ENCODE measurements around the gene ANKS6. TPM values are rescaled to one million over a fixed set of nuclear protein-coding genes. Genes with fewer than 3 reads are reported as not detected.

ANKS6 gene
- total RNA-seq, 2 experiments from 2014 or later: 21.2 to 23.2 TPM

DNA sequence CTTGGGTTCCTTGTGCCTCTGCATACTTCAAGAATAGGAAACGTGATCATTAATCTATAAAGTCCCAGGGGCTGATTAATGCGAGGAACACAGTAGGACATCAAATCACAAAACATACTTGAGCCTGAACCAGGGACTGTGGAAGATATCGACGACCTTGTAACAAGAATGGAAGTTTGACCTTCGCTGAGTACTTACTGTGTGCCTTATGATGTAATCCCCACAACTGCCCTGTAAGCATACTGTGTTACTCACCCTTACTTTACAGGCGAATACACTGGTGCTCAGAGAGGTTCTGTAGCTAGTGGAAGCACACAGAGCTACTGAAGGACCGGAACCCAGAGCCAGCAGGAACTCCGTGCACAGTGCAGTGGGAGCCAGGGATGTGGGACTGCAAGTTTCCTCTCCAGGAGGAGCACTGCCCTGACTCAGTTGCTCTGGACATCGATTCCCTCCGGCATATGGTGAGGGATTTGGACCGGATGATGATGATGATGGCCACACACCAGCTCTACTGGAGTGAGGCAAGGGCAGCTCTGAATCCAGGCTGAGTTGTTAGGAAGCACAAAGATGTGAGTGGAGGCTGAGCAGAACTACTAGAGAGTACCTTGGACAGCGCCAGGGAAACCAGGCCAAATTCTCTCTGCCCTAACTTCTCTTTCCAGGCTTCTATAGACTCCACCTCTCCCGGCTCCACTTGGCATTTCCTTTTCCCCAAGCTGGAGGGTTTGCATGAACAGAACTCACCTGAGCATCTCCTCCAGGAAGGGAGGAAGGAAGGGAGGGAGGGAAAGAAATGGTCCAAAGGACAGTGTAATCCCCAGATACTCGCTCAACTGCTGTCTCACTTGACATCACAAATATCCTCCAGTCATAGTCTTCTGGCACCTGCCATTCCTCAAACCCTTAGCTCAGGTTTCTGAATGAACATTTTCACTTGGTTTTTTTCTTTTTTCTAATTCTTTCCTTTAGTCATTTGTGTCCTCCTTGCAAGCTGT lies 86.1 kb downstream of the ANKS6 start:
- ChIA-PET POLR2A (no interaction called here), CTCF (no interaction called here)

DNA sequence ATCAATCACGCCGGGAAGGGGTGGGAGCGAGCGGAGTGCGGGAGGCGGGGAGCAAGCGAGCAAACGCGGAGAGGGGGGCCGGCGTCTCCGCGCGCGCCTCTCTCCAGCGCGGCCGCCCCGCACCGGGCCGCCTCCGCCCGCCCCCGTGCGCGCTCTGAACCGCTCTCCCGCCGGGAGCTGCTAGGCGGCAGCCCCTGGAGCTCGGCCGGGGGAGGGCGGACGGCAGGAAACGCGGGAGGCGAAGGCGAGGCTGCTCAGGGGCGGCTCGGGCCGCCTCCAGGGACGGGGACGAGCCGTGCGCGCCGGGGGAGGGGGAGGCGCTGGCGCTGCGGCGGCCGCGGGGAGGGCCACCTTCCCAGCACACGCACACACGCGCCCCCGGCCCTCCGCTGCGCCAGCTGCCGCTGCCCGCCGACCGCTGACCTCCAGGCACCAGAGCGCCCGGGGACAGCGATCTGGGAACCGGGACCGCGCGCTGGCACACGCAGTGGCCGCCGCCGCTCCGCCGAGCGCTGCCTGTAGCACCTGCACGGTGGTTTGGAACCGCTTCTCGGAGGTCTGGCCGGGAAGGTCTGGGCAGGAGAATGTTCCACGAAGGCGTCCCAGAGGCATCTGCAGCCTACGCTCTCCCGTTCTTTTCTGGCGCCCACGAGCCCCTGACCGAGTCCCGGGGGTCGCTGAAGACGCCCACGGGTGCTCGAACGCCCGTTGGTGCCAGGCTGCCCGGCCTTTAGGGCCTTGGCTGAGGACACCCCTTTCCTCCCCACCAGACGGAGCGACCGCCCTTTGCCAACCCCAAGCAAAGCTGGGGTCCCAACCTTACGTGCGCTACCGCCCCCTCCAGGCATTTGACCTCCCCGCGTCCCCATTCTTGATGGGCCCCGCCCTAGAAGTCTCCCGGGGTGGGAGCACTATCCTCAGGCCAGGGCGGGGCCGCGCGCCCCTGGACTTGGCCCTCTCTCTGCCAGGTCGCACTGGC lies 87.1 kb downstream of the ANKS6 start, which contains the start of gene GABBR2:
TSS of gene GABBR2 (minus strand) at position 3 of the 979 bp plus-strand sequence. CDS start 198 bp downstream, outside the sequence.
- ChIA-PET CTCF (no interaction called here), POLR2A (no interaction called here)

DNA sequence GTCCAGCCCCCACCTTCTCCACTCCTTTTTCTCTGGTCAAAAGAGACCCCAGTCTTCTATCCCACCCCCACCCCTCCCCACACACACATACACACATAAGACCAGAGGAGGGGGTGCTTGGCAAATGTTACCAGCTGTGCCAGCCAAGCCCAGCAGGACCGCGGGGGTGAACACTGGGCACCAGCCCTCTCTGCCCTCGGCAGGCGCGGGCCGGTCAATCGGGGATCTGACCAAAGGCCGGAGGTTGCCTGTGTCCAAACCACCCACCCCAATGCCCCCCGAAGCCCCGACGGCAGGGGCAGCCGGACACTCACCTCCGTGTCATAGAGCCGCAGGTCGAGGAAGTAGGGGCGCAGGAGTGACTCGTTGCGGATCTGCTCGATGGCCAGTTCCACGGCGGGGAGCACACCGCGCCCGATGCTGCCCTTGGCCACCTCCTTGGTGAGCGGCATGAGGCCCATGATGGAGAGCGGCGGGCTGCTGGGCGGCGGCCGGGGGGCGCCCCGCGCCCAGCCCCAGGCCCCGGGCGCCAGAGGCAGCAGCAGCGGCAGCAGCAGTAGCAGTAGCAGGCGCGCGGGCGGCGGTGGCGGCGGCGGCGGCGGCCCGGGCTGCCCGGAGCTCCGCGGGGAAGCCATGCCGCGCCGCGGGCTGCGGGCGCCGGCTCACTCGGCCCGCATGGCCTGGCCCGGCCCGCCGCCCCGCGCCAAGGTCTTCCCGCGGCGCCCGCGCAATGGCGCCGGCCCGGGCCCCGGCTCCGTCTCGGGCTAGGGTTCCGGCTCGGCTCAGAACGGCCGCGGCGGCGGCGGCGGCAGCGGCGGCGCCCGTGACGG lies 88.0 kb downstream of the ANKS6 start:
- CTCF ChIA-PET: no interaction called here

GRCh38 chr9:98707166-98708102 lies 88.9 kb downstream of the ANKS6 start:
- ChIA-PET CTCF (no interaction called here), POLR2A (no interaction called here)

More for the DNA sequence above, 88.0 kb downstream of the ANKS6 start:
- POLR2A ChIA-PET: no interaction called here

DNA sequence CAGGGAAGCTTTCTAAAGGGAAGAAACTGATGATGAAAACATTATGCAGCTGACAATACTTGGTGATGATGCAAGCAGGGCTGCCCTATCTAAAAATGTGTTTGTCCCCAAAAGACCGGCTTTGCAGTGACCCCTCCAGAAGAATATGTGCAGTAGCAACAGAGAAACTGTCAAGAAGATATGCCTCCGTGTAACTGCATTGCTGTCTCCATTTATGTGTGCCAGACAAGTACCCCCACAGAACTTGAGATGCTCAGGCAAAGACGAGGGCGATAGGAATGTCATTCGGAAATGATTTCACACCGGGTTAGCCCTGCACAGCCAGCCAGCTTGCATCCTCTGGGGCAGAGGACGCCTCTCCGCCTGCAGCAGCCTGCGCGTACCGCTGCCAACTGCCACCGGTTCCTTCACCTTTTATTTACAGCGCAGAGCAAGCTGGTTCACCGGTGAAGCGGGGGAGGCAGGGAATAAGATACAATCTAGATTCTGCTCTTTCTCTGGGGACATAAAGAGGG lies 89.6 kb downstream of the ANKS6 start:
- ChIA-PET CTCF (no interaction called here), POLR2A (no interaction called here)

DNA sequence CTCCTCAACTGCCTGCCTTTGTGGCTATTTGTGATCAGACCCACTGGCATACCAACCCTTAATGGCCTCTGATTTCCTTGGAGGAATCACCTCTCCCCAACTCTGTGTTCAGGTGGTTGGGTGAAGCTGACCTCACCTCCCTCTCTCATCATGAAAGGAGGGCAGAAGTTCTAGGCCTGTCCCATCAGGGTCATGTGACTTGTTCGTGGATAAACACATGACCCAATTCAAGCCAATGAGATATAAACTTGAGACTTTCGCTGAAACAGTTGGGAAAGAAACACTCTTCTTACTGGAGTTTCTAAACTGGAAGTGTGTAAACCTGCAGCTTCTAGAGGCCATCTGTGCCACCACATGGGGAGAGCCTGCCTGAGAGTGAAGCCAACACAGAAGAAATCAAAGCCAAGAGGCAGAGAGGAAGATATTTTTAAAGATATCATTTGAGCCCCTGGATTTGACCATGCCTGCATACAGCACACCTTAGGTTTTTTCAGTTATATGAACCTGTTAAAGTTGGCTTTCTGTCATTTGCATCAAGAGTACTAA lies 93.4 kb downstream of the ANKS6 start:
- ChIA-PET POLR2A (no interaction called here), CTCF (no interaction called here)

DNA sequence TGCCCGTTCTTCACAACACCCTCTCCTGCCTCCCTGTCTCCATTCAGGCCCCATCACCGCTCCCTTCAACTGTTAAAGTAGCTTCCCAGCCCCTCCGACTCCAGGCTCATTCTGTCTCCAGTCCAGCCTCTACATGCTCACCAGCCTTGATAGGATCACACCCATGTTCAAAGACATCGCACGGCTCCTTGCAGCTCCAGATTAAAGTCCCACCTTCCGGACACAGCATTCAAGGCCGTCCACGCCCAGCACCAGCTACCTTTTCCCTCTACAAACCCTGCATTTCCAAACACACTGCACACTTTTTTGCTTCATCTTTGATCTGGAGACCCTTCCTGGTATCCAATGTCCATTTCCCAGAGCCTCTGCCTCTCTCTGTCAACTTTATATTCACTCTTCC lies 94.0 kb downstream of the ANKS6 start:
- CTCF ChIA-PET: interaction anchor here (1.1 kb wide), 1 partner anchor 166 kb away, joined by 3 read pairs; no protein-coding TSS in a partner anchor
- POLR2A ChIA-PET: no interaction called here

GRCh38 chr9:98701576-98701975 lies 94.8 kb downstream of the ANKS6 start:
- ChIA-PET CTCF (interaction anchor here (1.1 kb wide), 1 partner anchor 165 kb away, joined by 3 read pairs; no protein-coding TSS in a partner anchor), POLR2A (no interaction called here)

GRCh38 chr9:98700801-98701200 lies 95.6 kb downstream of the ANKS6 start:
- CTCF ChIA-PET: no interaction called here
- POLR2A ChIA-PET: no interaction called here

DNA sequence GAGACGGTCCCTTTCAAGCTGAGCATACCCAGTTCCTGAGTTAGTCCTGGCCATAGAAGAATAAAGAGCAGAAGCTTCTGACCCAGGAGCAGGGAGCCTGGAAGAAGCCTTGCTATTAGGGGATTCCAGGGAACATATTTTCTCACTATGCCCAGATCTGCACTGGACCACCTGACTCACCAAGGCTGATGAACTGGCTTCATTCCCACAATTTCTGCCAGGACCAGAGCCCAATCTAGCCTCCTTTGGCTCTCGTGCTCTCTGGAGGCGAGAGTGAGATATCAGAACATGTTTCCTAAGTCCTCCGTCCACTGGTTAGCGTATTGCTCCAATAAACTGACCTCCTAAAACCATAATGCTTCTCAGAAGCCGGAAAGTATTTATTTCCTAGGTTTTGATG lies 97.5 kb downstream of the ANKS6 start:
- POLR2A ChIA-PET: no interaction called here
- CTCF ChIA-PET: no interaction called here

GRCh38 chr9:98694943-98695342 lies 101.4 kb downstream of the ANKS6 start:
- ChIA-PET CTCF (no interaction called here), POLR2A (no interaction called here)

DNA sequence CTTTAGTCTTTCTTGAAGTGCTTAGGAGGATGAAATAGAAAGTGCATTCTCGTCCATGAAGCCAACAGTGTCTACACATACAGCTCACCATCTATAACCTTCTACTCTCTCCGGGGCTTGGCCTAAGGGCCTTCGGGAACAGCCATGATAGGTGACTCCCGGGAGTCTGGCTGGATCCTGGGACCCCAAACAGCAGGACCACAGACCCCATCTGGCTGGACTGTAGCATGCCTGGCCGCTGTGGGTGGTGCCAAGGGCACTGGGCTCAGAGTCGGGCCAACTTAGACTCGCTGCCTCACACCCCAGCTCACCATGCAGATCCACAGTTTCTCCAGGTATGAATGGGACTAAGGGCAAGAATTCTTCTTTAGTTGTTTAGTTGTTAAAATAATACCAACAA lies 104.0 kb downstream of the ANKS6 start:
- ChIA-PET CTCF (no interaction called here), POLR2A (no interaction called here)

- ChIA-PET CTCF (no interaction called here), POLR2A (no interaction called here)
Observed at GRCh38 chr9:98691890-98692289, 104.5 kb downstream of the ANKS6 start.

DNA sequence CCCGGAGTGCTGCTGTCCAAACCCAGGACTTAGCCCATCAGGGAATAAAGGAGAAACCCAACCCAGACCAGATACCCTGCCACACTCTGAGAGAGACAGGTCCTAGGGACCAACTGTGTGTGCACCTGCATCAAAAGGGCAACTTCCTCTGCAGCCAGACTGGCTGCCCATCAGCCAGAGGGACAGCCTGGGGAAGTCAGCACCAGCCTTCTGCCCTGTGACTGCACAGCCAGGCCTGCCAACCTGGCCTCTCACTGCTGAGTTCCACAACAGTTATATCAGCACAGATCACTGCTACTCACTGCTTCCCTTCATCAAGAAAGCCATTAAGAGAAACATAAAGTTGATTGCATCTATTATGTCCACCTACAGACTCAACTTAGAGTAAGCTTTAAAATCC lies 105.7 kb downstream of the ANKS6 start:
- ChIA-PET POLR2A (no interaction called here), CTCF (no interaction called here)

DNA sequence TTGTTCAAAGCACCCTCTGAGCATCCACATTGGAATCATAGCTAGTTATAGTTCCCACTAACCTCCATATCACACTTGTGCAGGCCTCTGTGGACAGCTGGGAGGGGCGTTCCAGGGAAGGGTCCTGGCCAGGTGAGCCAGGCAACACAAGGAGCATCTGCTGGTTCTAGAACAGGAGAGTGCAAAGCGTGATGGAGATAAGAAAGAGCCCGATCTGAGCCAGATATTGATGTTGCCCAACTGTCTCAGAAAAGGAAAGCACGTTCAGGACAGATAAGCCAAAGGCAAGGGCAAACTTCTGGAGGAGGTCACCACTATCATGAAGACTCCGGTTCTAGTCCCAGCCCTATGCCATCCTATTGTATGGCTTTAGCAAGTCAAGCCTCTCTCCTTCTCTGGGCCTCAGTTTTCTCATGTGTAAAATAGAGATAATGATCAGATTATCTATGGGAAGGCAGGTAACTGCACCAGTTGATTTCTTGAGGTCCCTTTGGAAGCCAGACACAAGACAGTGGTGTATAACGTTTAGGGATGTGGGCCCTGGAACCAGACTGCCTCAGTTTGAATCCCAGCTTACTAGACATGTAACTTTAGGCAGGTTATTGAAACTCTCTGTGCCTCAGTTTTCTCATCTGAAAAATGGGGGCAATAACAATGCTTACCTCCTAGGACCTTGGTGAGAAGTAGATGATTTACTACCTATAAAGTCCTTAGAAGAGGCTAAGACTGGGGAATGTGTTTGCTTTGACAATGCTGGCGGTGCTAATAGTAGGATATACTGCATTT lies 107.5 kb downstream of the ANKS6 start:
- ChIA-PET POLR2A (no interaction called here), CTCF (no interaction called here)

DNA sequence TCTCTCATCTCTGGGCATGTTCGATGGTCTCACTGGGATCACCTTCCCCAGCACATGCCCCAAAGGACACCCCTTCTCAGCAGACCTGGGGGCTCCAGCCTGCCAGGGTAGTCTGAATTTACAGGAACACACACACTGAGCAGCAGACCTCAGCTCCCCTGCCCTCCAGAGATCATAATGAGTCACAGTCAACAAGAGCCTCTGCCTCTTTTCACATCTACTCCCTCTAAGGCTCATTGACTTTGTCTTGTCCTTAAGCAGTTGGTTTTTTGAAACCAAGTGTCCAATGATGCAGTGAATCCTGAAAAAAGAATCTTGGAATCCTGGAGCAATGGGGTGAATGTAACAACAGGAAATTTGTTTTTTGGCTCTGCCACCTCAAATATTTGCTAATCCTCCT lies 108.4 kb downstream of the ANKS6 start:
- ChIA-PET POLR2A (no interaction called here), CTCF (no interaction called here)
